Stomach (tissue), 4 donors: Measurements from ENCODE around the gene HEATR5B.

ENCODE experiments used
- CTCF ChIP-seq, 7 experiments: fragments of 450-650 bp in 4 of 7; fragments of 200-600 bp in 3 of 7; sonication (generic) in 3 of 7; IDR thresholded peaks; one replicate each; pipeline ENCODE4 v1.5.1; 2016 to 2019; ENCODE audit warnings: antibody characterized with exemption in 7 of 7, control low read depth in 2 of 7, mild to moderate bottlenecking in 1 of 7
- EP300 ChIP-seq: sonication (generic); formaldehyde crosslinking; IDR thresholded peaks from one replicate; pipeline ENCODE4 v1.6.1; 2017; ENCODE audit warnings: antibody characterized with exemption

DNA sequence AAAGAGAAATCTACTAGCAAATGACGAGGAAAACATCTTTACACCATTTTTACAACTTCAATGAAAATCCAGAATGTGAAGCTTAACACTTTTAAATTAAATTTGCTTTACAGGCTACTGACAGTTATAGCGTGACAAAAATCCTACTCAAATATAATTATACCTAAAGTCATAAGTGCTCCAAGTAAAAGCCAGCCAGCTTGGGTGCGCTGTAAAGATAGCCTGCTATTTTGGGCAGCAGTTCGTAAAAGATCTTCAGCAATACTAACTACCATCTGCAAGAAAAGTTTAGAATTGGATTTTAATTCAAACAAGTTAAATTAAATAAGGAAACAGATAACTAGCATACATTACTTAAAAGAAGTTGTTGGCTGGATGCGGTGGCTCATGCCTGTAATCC lies 22.4 kb downstream of the HEATR5B start:
- TF ChIP-seq CTCF (IDR thresholded peaks at IDR 0.05) (no peak), EP300 (no peak)
